SK-N-SH (cell line): Measurements from ENCODE around the gene RAMP1. TPM values are rescaled to one million over a fixed set of nuclear protein-coding genes. Genes with fewer than 3 reads are reported as not detected.

Source experiments
- CTCF ChIA-PET: fragments of 300-600, 350-600 bp; formaldehyde crosslinking; extraction: SDS; loops from one replicate; lab custom pipeline; 2021; lab: Yijun Ruan, JAX
- POLR2A ChIA-PET: fragments of 350-600 bp; sonication (Branson Sonifier 250); formaldehyde crosslinking; extraction: SDS; loops from one replicate; lab custom pipeline; 2020; ENCODE audit warnings: antibody characterized with exemption, inconsistent platforms; lab: Yijun Ruan, JAX
- DNase-seq: peaks from one replicate; pipeline ENCODE4 v3.0.0; 2012
- H2AFZ ChIP-seq: fragments of 200-600 bp; sonication (generic); 2 replicates; pipeline ENCODE4 v1.8.1; 2016; ENCODE audit warnings: antibody characterized with exemption, mild to moderate bottlenecking, low read depth
- H3F3A ChIP-seq: fragments of 200-600 bp; sonication (generic); replicated peaks from 2 replicates; pipeline ENCODE3; 2016; ENCODE audit warnings: antibody characterized with exemption, mild to moderate bottlenecking; ENCODE audit not compliant: insufficient read depth
- H3K27ac ChIP-seq, 2 experiments: fragments of 200-500 bp in 1 of 2; fragments of 200-600 bp in 1 of 2; sonication (Bioruptor generic) in 1 of 2; sonication (generic), shearing (Covaris generic) in 1 of 2; 2 replicates each; pipeline versions ENCODE4 v1.5.1 to v1.6.1; 2014 to 2016; ENCODE audit warnings: low read depth in 2 of 2, inconsistent platforms in 1 of 2, low read length in 1 of 2, mild to moderate bottlenecking in 1 of 2, mixed read lengths in 1 of 2
- H3K27me3 ChIP-seq: fragments of 200-600 bp; sonication (generic), shearing (Covaris generic); 2 replicates; pipeline ENCODE4 v1.6.1; 2016; ENCODE audit warnings: mixed run types; ENCODE audit not compliant: insufficient read depth
- H3K36me3 ChIP-seq, 2 experiments: fragments of 200-500 bp in 1 of 2; fragments of 200-600 bp in 1 of 2; sonication (Bioruptor generic) in 1 of 2; sonication (generic) in 1 of 2; replicated peaks in 1 of 2; 2 replicates each; pipeline versions ENCODE3 to v1.5.1; 2014 to 2016; ENCODE audit warnings: low read length in 1 of 2, mild to moderate bottlenecking in 1 of 2; ENCODE audit not compliant: insufficient read depth in 2 of 2, control insufficient read depth in 1 of 2
- H3K4me1 ChIP-seq, 2 experiments: fragments of 200-500 bp in 1 of 2; fragments of 200-600 bp in 1 of 2; sonication (Bioruptor generic) in 1 of 2; sonication (generic), shearing (Covaris generic) in 1 of 2; 2 replicates each; pipeline versions ENCODE4 v1.5.1 to v1.6.1; 2014 to 2016; ENCODE audit warnings: low read depth in 1 of 2, low read length in 1 of 2, mixed run types in 1 of 2; ENCODE audit not compliant: insufficient read depth in 2 of 2, control insufficient read depth in 1 of 2
- H3K4me2 ChIP-seq: fragments of 200-600 bp; sonication (generic), shearing (Covaris generic); 2 replicates; pipeline ENCODE4 v1.6.1; 2017; ENCODE audit warnings: mixed run types
- H3K4me3 ChIP-seq, 2 experiments: fragments of 200-500 bp in 1 of 2; fragments of 200-600 bp in 1 of 2; sonication (Bioruptor generic) in 1 of 2; sonication (generic), shearing (Covaris generic) in 1 of 2; 2 replicates each; pipeline versions ENCODE4 v1.5.1 to v1.8.1; 2014 to 2016; ENCODE audit warnings: low read depth in 2 of 2, inconsistent platforms in 1 of 2, low read length in 1 of 2, mild to moderate bottlenecking in 1 of 2, mixed read lengths in 1 of 2, moderate library complexity in 1 of 2
- H3K79me2 ChIP-seq: fragments of 200-600 bp; sonication (generic); 2 replicates; pipeline ENCODE4 v1.8.1; 2017; ENCODE audit warnings: mild to moderate bottlenecking; ENCODE audit not compliant: insufficient read depth
- H3K9ac ChIP-seq: fragments of 200-600 bp; sonication (generic); 2 replicates; pipeline ENCODE4 v1.6.1; 2017; ENCODE audit warnings: mixed run types
- H3K9me2 ChIP-seq: fragments of 200-600 bp; sonication (generic); 2 replicates; pipeline ENCODE4 v1.6.1; 2017; ENCODE audit warnings: mixed run types
- H3K9me3 ChIP-seq: fragments of 200-600 bp; sonication (generic); 2 replicates; pipeline ENCODE4 v1.6.1; 2017; ENCODE audit warnings: mixed run types, mild to moderate bottlenecking, moderate library complexity
- H4K20me1 ChIP-seq: fragments of 200-600 bp; sonication (generic); 2 replicates; pipeline ENCODE4 v1.6.1; 2017; ENCODE audit warnings: mild to moderate bottlenecking, mixed run types; ENCODE audit not compliant: insufficient read depth
- CHD2 ChIP-seq: fragments of 150-350 bp; IDR thresholded peaks from 2 replicates; pipeline ENCODE4 v1.6.1; 2018; ENCODE audit warnings: low read length; ENCODE audit not compliant: partially characterized antibody
- CTCF ChIP-seq: fragments of 200-600 bp; sonication (generic); IDR thresholded peaks from 2 replicates; pipeline ENCODE4 v1.6.1; 2017; ENCODE audit warnings: antibody characterized with exemption, mild to moderate bottlenecking, moderate library complexity
- ELF1 ChIP-seq: IDR thresholded peaks from 2 replicates; pipeline ENCODE4 v1.4.0; 2012
- EZH2phosphoT487 ChIP-seq: fragments of 200-600 bp; sonication (generic); IDR thresholded peaks from 2 replicates; pipeline ENCODE4 v1.6.1; 2017; ENCODE audit warnings: low read depth, mixed run types, mild to moderate bottlenecking, antibody characterized with exemption, moderate library complexity, borderline replicate concordance
- FOSL2 ChIP-seq: IDR thresholded peaks from 2 replicates; pipeline ENCODE4 v1.4.0; 2012; ENCODE audit warnings: low read depth, mild to moderate bottlenecking, moderate library complexity, borderline replicate concordance
- FOXJ3 ChIP-seq: sonication (generic); formaldehyde crosslinking; IDR thresholded peaks from 2 replicates; pipeline ENCODE4 v1.5.1; 2020; ENCODE audit warnings: mild to moderate bottlenecking, missing genetic modification reagents
- GABPA ChIP-seq: IDR thresholded peaks from 2 replicates; pipeline ENCODE4 v1.4.0; 2012; ENCODE audit warnings: low read depth, mild to moderate bottlenecking
- GATA2 ChIP-seq: sonication (generic); formaldehyde crosslinking; IDR thresholded peaks from 2 replicates; pipeline ENCODE4 v1.5.0; 2020; ENCODE audit warnings: mild to moderate bottlenecking, missing genetic modification reagents
- JUND ChIP-seq: IDR thresholded peaks from 2 replicates; pipeline ENCODE4 v1.4.0; 2012
- MEF2A ChIP-seq: IDR thresholded peaks from 2 replicates; pipeline ENCODE4 v1.4.0; 2012; ENCODE audit warnings: low read depth, borderline replicate concordance
- PBX3 ChIP-seq: IDR thresholded peaks from 2 replicates; pipeline ENCODE4; 2012
- RAD21 ChIP-seq: IDR thresholded peaks from 2 replicates; pipeline ENCODE4 v1.6.1; 2012; ENCODE audit warnings: mild to moderate bottlenecking, low read length
- RXRA ChIP-seq: IDR thresholded peaks from 2 replicates; pipeline ENCODE4 v1.4.0; 2012; ENCODE audit warnings: low read depth, mild to moderate bottlenecking, borderline replicate concordance
- SIN3A ChIP-seq: IDR thresholded peaks from 2 replicates; pipeline ENCODE4 v1.6.1; 2012; ENCODE audit warnings: low read depth, mild to moderate bottlenecking, low read length, moderate library complexity, borderline replicate concordance
- TAF1 ChIP-seq: IDR thresholded peaks from 2 replicates; pipeline ENCODE4 v1.6.1; 2012; ENCODE audit warnings: low read depth, mild to moderate bottlenecking, low read length, moderate library complexity, borderline replicate concordance
- TCF12 ChIP-seq: IDR thresholded peaks from 2 replicates; pipeline ENCODE4 v1.4.0; 2012
- TEAD4 ChIP-seq: IDR thresholded peaks from 2 replicates; pipeline ENCODE4 v1.4.0; 2012; ENCODE audit warnings: mild to moderate bottlenecking, borderline replicate concordance; ENCODE audit not compliant: insufficient read depth
- USF1 ChIP-seq: IDR thresholded peaks from 2 replicates; pipeline ENCODE4 v1.4.0; 2012; ENCODE audit warnings: low read depth, borderline replicate concordance
- ZBTB33 ChIP-seq: IDR thresholded peaks from 2 replicates; pipeline ENCODE4 v1.4.0; 2012; ENCODE audit warnings: low read depth, borderline replicate concordance
- WGBS: methylation state at CpG from one replicate; pipeline ENCODE4 v1.1.6; 2017; ENCODE audit warnings: low lambda C conversion rate; 5-methylcytosine and 5-hydroxymethylcytosine counted together
- polyA plus RNA-seq, 3 experiments: library from polyadenylated mRNA; depleted of rRNA; stranded (reverse); fragments of >200 nt; gene quantifications; 2 replicates each; pipeline ENCODE4 v1.2.3, GENCODE V29; 2012

The RAMP1 gene
- polyA plus RNA-seq, 1 of the 3 experiments (the other 2 are of a cell fraction), result 27.9 TPM

- Histone ChIP-seq H3K79me2 (no peaks in the 10 kb centered on the region), H2AFZ (no peak overlapping the region), H3K9ac (no peak overlapping the region), H3K4me3 (no peak overlapping the region), H3K4me1 (peaks cover 2 to 4% of the 10 kb centered on the region in 2 experiments; a peak in 3 of 4 replicates), H3K4me2 (no peak overlapping the region), H3F3A (peaks cover 3% of the 10 kb centered on the region), H4K20me1 (no peaks in the 10 kb centered on the region), H3K36me3 (no peaks in the 10 kb centered on the region)
- WGBS, result 84% methylated on average over 6 of the region's 6 CpGs
- DNase-seq, result no peak
- POLR2A ChIA-PET, result no interaction called here
- CTCF ChIA-PET, result no interaction called here
- TF ChIP-seq FOXJ3 (CRISPR knock-in tag), result no peak
- TF ChIP-seq JUND, result no peak
- TF ChIP-seq TCF12, result no peak
- TF ChIP-seq EZH2phosphoT487, result no peak
- TF ChIP-seq USF1, result no peak
- TF ChIP-seq PBX3, result no peak
- TF ChIP-seq RXRA, result no peak
- TF ChIP-seq GABPA, result no peak
- no peak for TF ChIP-seq GATA2 (CRISPR knock-in tag)
- no peak for TF ChIP-seq RAD21
- no peak for TF ChIP-seq CTCF
- TF ChIP-seq ZBTB33, result no peak
- TF ChIP-seq FOSL2, result no peak
- TF ChIP-seq MEF2A, result no peak
- no peak for TF ChIP-seq TEAD4
- TF ChIP-seq ELF1, result no peak
- no peak for TF ChIP-seq SIN3A
- TF ChIP-seq CHD2, result no peak
- no peak for TF ChIP-seq TAF1
- TF ChIP-seq, all 33 proteins: peak for 0
- 0 out of 2 replicates have a peak, but pooled peaks cover 5% of the 10 kb centered on the region for H3K9me2 ChIP-seq
- no peak overlapping the region for H3K27ac ChIP-seq
- no peaks in the 10 kb centered on the region for H3K27me3 ChIP-seq
- H3K9me3 ChIP-seq, result no peaks in the 10 kb centered on the region
These were observed 35.3 kb upstream of the RAMP1 start for GRCh38 chr2:237824085-237824484.
